A549 (cell line): ENCODE measurements around the gene TRAF4. TPM values are rescaled to one million over a fixed set of nuclear protein-coding genes. Genes with fewer than 3 reads are reported as not detected.
"Not testable (repeated sequence)": the region's sequence is repeated elsewhere in the genome, so short reads cannot be mapped to it uniquely, and the experiment has no call there.

ENCODE experiments used
- ATAC-seq, 2 experiments: fragments of 200-7000 bp in 1 of 2; fragments of >200 bp in 1 of 2; cut with Nextera tagmentation in 1 of 2; cut with Tn5 transposase in 1 of 2; 3 replicates each; pipeline versions ENCODE4 v1.8.0 to v1.9.1; 2018 to 2020; ENCODE audit warnings: mild to moderate bottlenecking in 1 of 2, moderate library complexity in 1 of 2
- CTCF ChIA-PET: fragments of 300-600 bp; sonication (Branson Sonifier 250); formaldehyde crosslinking; extraction: SDS; loops from one replicate; lab custom pipeline; 2021; ENCODE audit warnings: antibody characterized with exemption, inconsistent platforms; lab: Yijun Ruan, JAX
- POLR2A ChIA-PET: fragments of 350-600 bp; formaldehyde crosslinking; extraction: SDS; loops from one replicate; lab custom pipeline; 2021; ENCODE audit warnings: antibody characterized with exemption, inconsistent platforms; lab: Yijun Ruan, JAX
- DNase-seq, 2 experiments: peaks; one replicate each; pipeline versions ENCODE4 v3.0.0 to v3.0.0-alpha.2; 2011 to 2016; ENCODE audit warnings: low read depth in 1 of 2, low spot score in 1 of 2
- FAIRE-seq: peaks from 2 replicates; lab custom pipeline; 2011; peaks lifted over from hg19 to GRCh38; lab: Jason Lieb, UNC
- H3K27ac ChIP-seq, 2 experiments: fragments of >200 bp; sonication (Bioruptor Twin); formaldehyde crosslinking; 3 replicates each; pipeline ENCODE4 v1.5.1; 2016 to 2017
- H3K4me1 ChIP-seq: fragments of >200 bp; sonication (Bioruptor Twin); formaldehyde crosslinking; 3 replicates; pipeline ENCODE4 v1.6.1; 2016
- H3K4me2 ChIP-seq: fragments of >200 bp; sonication (Bioruptor Twin); formaldehyde crosslinking; 3 replicates; pipeline ENCODE4 v1.6.1; 2016
- H3K4me3 ChIP-seq: fragments of >200 bp; sonication (Bioruptor Twin); formaldehyde crosslinking; 3 replicates; pipeline ENCODE4 v1.5.1; 2016
- H3K9me3 ChIP-seq: fragments of >200 bp; sonication (Bioruptor Twin); formaldehyde crosslinking; 3 replicates; pipeline ENCODE4 v1.6.1; 2016
- CBX2 ChIP-seq: fragments of 200-600 bp; sonication (generic); IDR thresholded peaks from 2 replicates; pipeline ENCODE4 v1.6.1; 2016; ENCODE audit warnings: low read depth, mild to moderate bottlenecking, borderline replicate concordance
- CEBPB ChIP-seq, 2 experiments: fragments of >200 bp in 1 of 2; sonication (Bioruptor Twin) in 1 of 2; formaldehyde crosslinking in 1 of 2; IDR thresholded peaks; 2 replicates each; pipeline ENCODE4 v1.6.1; 2012 to 2016
- EHMT2 ChIP-seq: fragments of 200-600 bp; sonication (generic); IDR thresholded peaks from 2 replicates; pipeline ENCODE4 v1.6.1; 2016; ENCODE audit warnings: antibody characterized with exemption, low read depth, mild to moderate bottlenecking, moderate library complexity
- FOSB ChIP-seq: fragments of 250-450 bp; sonication (Bioruptor Pico); IDR thresholded peaks from 2 replicates; pipeline ENCODE4 v1.5.0; 2020; ENCODE audit warnings: mild to moderate bottlenecking, moderate library complexity
- GATA3 ChIP-seq: IDR thresholded peaks from 2 replicates; pipeline ENCODE4 v1.6.1; 2012; ENCODE audit warnings: borderline replicate concordance
- HDAC2 ChIP-seq: fragments of 200-600 bp; sonication (generic); IDR thresholded peaks from 2 replicates; pipeline ENCODE4 v1.6.1; 2016
- HEYL ChIP-seq: fragments of 250-450 bp; sonication (Bioruptor Pico); IDR thresholded peaks from 2 replicates; pipeline ENCODE4 v1.8.0; 2021; ENCODE audit warnings: mild to moderate bottlenecking, moderate library complexity
- HOXA7 ChIP-seq: fragments of 250-450 bp; sonication (Bioruptor Pico); IDR thresholded peaks from 2 replicates; pipeline ENCODE4 v1.5.0; 2020; ENCODE audit warnings: mild to moderate bottlenecking, moderate library complexity
- JUNB ChIP-seq: fragments of >200 bp; sonication (Bioruptor Twin); formaldehyde crosslinking; IDR thresholded peaks from 2 replicates; pipeline ENCODE4 v1.6.1; 2016
- KDM5A ChIP-seq: fragments of 200-600 bp; sonication (generic); IDR thresholded peaks from 2 replicates; pipeline ENCODE4 v1.6.1; 2016; ENCODE audit warnings: antibody characterized with exemption, mild to moderate bottlenecking
- NFE2L2 ChIP-seq: fragments of 150-350 bp; conservative IDR thresholded peaks from 2 replicates; pipeline ENCODE4 v1.6.1; 2014; ENCODE audit warnings: low read length
- POLR2A ChIP-seq: IDR thresholded peaks from 2 replicates; pipeline ENCODE4 v1.6.1; 2012; ENCODE audit warnings: mild to moderate bottlenecking, low read length
- RNF2 ChIP-seq: fragments of 200-600 bp; sonication (generic); IDR thresholded peaks from 2 replicates; pipeline ENCODE4 v1.6.1; 2016; ENCODE audit warnings: low read depth, mild to moderate bottlenecking, antibody characterized with exemption, moderate library complexity, borderline replicate concordance
- SMC3 ChIP-seq: fragments of >200 bp; sonication (Bioruptor Twin); formaldehyde crosslinking; IDR thresholded peaks from 3 replicates; pipeline ENCODE4 v1.6.1; 2018; ENCODE audit warnings: inconsistent platforms
- SREBF2 ChIP-seq: fragments of 450-650 bp; IDR thresholded peaks from 2 replicates; pipeline ENCODE4 v1.6.1; 2014; ENCODE audit warnings: mild to moderate bottlenecking, moderate library complexity
- TP53 ChIP-seq: fragments of 250-450 bp; sonication (Bioruptor Pico); IDR thresholded peaks from 2 replicates; pipeline ENCODE4 v1.5.0; 2021; ENCODE audit warnings: mild to moderate bottlenecking, moderate library complexity
- ZFP36 ChIP-seq: fragments of 450-650 bp; IDR thresholded peaks from 2 replicates; pipeline ENCODE4 v1.6.1; 2014; ENCODE audit warnings: borderline replicate concordance; ENCODE audit not compliant: partially characterized antibody
- WGBS: methylation state at CpG from one replicate; pipeline ENCODE4 v1.1.6; 2017; ENCODE audit errors: missing lambda C conversion rate; 5-methylcytosine and 5-hydroxymethylcytosine counted together
- polyA plus RNA-seq, 4 experiments: library from polyadenylated mRNA; depleted of rRNA in 3 of 4; stranded (reverse); fragments of >200 nt; fragmentation: RNase III in 1 of 4; extraction: RNeasy Plus Mini Kit Qiagen cat#74134 plus additional on column Dnase treatment in 1 of 4; gene quantifications; 2 replicates in 3 of 4; 3 replicates in 1 of 4; pipeline ENCODE4 v1.2.3, GENCODE V29; 2011 to 2017
- TF ChIP-seq, protein P1 (sequence below): fragments of >200 bp; sonication (Bioruptor Twin); formaldehyde crosslinking; IDR thresholded peaks from 2 replicates; pipeline ENCODE4 v1.6.1; 2016
- TF ChIP-seq, protein P2 (sequence below): IDR thresholded peaks from 2 replicates; pipeline ENCODE4 v1.6.1; 2012
- TF ChIP-seq, protein P3 (sequence below): fragments of 150-350 bp; IDR thresholded peaks from 2 replicates; pipeline ENCODE4 v1.6.1; 2014; ENCODE audit warnings: low read depth, mild to moderate bottlenecking, low read length
- TF ChIP-seq, protein P4 (sequence below): IDR thresholded peaks from 2 replicates; pipeline ENCODE4 v1.6.1; 2012; ENCODE audit warnings: low read depth, borderline replicate concordance

The TRAF4 gene
- polyA plus RNA-seq, 2 of the 4 experiments (the other 2 are of a cell fraction), result 64.0 to 65.0 TPM

GRCh38 chr17:28735242-28735722 lies 8.5 kb upstream of the TRAF4 start:
- no peak for TF ChIP-seq JUNB
- TF ChIP-seq GATA3, result 0 out of 2 replicates have a peak, but pooled peaks have one; percentile 13
- no peak for TF ChIP-seq HOXA7 (CRISPR knock-in tag)
- H3K4me2 ChIP-seq, result peak overlapping the region; percentile 23; the same call in 1 of the 3 replicates
- peak overlapping the region; percentile 2 to 73; a peak in 3 of 6 replicates for H3K27ac ChIP-seq
- H3K9me3 ChIP-seq, result peaks cover 2% of the 10 kb centered on the region
- no peak overlapping the region for H3K4me3 ChIP-seq
- DNase-seq (peak in 1 of 2 experiments; percentile 56), FAIRE-seq (no peak), ATAC-seq (peak; percentile 73 to 76)
- WGBS, result 38% methylated on average over 5 of the region's 5 CpGs
- ChIA-PET CTCF (interaction anchor here (1.2 to 17.5 kb wide), 4 partner anchors 9 to 168 kb away, joined by 3 to 977 read pairs (median 20); partner anchors contain the start of genes TLCD1 and TRAF4), POLR2A (interaction anchor here (0.9 to 1.5 kb wide), 2 partner anchors 8 to 9 kb away, joined by 5 to 10 read pairs; partner anchors contain the start of genes TLCD1 and TRAF4)
- H3K4me1 ChIP-seq, result peaks cover 9% of the 10 kb centered on the region

GRCh38 chr17:28735913-28736769 lies 7.7 kb upstream of the TRAF4 start:
- not testable (repeated sequence) for ATAC-seq, DNase-seq, H3K27ac ChIP-seq, FAIRE-seq, H3K9me3 ChIP-seq, H3K4me2 ChIP-seq, H3K4me1 ChIP-seq, H3K4me3 ChIP-seq
- WGBS, result 88% methylated on average over 7 of the region's 8 CpGs
- POLR2A ChIA-PET, result interaction anchor here (0.9 to 1.5 kb wide), 2 partner anchors 7 to 10 kb away, joined by 5 to 10 read pairs; partner anchors contain the start of genes TLCD1 and TRAF4
- CTCF ChIA-PET, result interaction anchor here (1.2 to 22.6 kb wide), 5 partner anchors 9 to 167 kb away, joined by 3 to 977 read pairs (median 24); partner anchors contain the start of genes NEK8, RPL23A, TLCD1 and TRAF4

GRCh38 chr17:28737316-28737715 lies 6.5 kb upstream of the TRAF4 start:
- ChIA-PET CTCF (interaction anchor here (22.6 kb wide), 1 partner anchor 10 kb away, joined by 977 read pairs; the partner anchor contains the start of genes NEK8, RPL23A and TLCD1), POLR2A (interaction anchor here (0.7 kb wide), 1 partner anchor 8 kb away, joined by 3 read pairs; the partner anchor contains the start of gene NEK8)
- WGBS, result 92% methylated on average over 12 of the region's 12 CpGs
- DNase-seq (no peak), ATAC-seq (no peak), FAIRE-seq (no peak)
- H3K4me2 ChIP-seq, result no peak overlapping the region
- H3K4me3 ChIP-seq, result no peak overlapping the region
- peaks cover 15% of the 10 kb centered on the region for H3K4me1 ChIP-seq
- TF ChIP-seq HOXA7 (CRISPR knock-in tag) (no peak), CEBPB (IDR thresholded peaks at IDR 0.05) (no peak), GATA3 (no peak), HEYL (CRISPR knock-in tag) (no peak), HDAC2 (no peak), ZFP36 (no peak), RNF2 (no peak)
- TF ChIP-seq, protein P1, sequence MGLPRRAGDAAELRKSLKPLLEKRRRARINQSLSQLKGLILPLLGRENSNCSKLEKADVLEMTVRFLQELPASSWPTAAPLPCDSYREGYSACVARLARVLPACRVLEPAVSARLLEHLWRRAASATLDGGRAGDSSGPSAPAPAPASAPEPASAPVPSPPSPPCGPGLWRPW, result no peak
- TF ChIP-seq, protein P2, sequence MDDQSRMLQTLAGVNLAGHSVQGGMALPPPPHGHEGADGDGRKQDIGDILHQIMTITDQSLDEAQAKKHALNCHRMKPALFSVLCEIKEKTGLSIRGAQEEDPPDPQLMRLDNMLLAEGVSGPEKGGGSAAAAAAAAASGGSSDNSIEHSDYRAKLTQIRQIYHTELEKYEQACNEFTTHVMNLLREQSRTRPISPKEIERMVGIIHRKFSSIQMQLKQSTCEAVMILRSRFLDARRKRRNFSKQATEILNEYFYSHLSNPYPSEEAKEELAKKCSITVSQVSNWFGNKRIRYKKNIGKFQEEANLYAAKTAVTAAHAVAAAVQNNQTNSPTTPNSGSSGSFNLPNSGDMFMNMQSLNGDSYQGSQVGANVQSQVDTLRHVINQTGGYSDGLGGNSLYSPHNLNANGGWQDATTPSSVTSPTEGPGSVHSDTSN, result no peak
- no peak overlapping the region for H3K27ac ChIP-seq
- H3K9me3 ChIP-seq, result peaks cover 9% of the 10 kb centered on the region

DNA sequence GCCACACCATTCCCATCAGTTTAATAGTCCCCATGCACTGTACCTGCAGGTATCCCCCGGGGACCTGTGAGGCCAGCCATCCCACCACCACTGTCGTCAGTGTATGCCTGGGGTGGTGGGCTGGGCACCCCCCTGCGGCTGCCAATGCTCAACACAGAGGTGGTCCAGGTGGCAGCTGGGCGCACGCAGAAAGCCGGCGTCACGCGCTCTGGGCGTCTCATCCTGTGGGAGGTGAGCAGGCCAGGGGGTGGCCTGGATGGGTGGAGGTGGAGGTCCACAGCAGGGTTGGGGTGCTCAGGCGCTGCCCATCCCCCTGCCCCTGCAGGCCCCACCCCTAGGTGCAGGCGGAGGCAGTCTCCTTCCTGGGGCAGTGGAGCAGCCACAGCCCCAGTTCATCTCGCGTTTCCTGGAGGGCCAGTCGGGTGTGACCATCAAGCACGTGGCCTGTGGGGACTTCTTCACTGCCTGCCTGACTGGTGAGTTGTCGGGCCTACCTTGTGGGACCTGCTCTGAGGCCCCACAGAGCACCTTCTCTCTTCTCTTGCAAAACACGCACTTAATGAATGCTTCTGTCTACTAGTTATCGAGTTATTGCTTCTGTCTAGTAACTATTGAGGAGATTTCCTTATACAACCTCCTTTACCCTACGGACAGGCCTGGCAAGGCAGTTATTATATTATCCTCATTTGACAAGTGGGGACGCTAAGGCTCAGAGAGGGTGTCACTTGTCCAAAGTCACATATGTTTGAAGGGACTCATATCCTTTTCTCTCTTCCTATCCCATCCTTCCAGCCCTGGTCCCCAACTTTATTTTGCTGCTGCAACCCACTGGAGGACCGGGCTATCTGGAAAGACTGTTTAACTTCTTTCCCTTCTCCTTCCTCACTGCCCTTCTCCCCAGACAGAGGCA lies 5.8 kb upstream of the TRAF4 start:
- ChIA-PET POLR2A (interaction anchor here (0.7 kb wide), 1 partner anchor 9 kb away, joined by 3 read pairs; the partner anchor contains the start of gene NEK8), CTCF (interaction anchor here (1.1 to 22.6 kb wide), 3 partner anchors 11 to 26 kb away, joined by 6 to 977 read pairs (median 8); partner anchors contain the start of genes NEK8, RPL23A and TLCD1)
- Histone ChIP-seq H3K9me3 (peaks cover 9% of the 10 kb centered on the region), H3K4me3 (no peak overlapping the region), H3K4me2 (no peak overlapping the region), H3K4me1 (peaks cover 22% of the 10 kb centered on the region)
- TF ChIP-seq FOSB (CRISPR knock-in tag) (no peak), TP53 (CRISPR knock-in tag) (no peak), POLR2A (no peak), NFE2L2 (no peak), CBX2 (no peak), ZFP36 (no peak), EHMT2 (no peak), KDM5A (no peak), SREBF2 (no peak), SMC3 (no peak)
- TF ChIP-seq, protein P3, sequence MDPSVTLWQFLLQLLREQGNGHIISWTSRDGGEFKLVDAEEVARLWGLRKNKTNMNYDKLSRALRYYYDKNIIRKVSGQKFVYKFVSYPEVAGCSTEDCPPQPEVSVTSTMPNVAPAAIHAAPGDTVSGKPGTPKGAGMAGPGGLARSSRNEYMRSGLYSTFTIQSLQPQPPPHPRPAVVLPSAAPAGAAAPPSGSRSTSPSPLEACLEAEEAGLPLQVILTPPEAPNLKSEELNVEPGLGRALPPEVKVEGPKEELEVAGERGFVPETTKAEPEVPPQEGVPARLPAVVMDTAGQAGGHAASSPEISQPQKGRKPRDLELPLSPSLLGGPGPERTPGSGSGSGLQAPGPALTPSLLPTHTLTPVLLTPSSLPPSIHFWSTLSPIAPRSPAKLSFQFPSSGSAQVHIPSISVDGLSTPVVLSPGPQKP, result no peak
- TF ChIP-seq, protein P4, sequence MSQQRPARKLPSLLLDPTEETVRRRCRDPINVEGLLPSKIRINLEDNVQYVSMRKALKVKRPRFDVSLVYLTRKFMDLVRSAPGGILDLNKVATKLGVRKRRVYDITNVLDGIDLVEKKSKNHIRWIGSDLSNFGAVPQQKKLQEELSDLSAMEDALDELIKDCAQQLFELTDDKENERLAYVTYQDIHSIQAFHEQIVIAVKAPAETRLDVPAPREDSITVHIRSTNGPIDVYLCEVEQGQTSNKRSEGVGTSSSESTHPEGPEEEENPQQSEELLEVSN, result no peak
- TF ChIP-seq, all 56 proteins: peak for 0
- no peak overlapping the region for H3K27ac ChIP-seq
- ATAC-seq, result no peak
- DNase-seq, result no peak
- FAIRE-seq, result no peak
- WGBS, result 89% methylated on average over 16 of the region's 22 CpGs
